Activated CD4-positive, CD25-positive, alpha-beta regulatory T cell treated with anti-CD3 and anti-CD28 coated beads, Interleukin-2, amount 50 U/mL, for 72 hours (primary cell): ENCODE data around the gene LONP2.
"Not testable (repeated sequence)": the region's sequence is repeated elsewhere in the genome, so short reads cannot be mapped to it uniquely, and the experiment has no call there.

Source experiments
- DNase-seq: peaks from one replicate; pipeline ENCODE4 v3.0.0; 2021

LONP2 gene

GRCh38 chr16:48370229-48370628 lies 126.1 kb downstream of the LONP2 start:
- DNase-seq: no peak

GRCh38 chr16:48370668-48371392 lies 126.7 kb downstream of the LONP2 start:
- not testable (repeated sequence) for DNase-seq

DNA sequence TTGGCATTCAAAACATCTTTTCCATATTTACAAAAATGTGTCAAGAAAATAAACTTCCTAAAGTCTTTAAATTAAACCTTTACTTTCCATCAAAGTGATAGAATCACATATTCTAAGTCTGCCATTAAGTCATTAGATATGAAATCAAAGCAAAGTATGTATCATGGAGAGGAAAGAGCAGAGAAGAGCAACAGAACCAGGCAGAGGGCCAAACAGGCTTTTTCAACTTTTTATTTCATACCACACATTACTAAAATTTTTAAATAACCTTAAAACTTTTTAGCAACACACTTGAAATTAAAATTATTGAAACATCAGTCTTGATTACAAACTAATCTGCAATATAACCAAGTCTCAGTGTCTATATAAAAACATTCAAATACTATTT lies 127.3 kb downstream of the LONP2 start:
- DNase-seq: no peak

DNA sequence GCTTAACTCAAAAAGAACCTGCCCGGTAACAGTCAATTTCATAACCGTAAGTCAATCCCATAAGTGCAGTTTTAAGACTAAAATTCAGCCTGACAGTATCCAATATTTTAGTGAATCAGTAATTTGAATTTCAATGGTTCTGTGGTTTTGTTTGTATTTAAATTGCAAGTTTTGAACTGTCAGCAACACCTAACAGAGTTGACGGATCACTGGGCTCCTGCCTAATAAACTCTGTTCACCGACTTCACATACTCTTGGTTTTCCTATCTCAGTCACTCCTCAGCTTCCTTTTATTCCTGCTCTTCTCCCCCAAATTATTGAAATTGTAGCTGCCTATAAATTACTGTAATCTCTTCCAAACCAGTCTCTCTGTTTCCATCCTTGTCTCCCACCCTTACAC lies 128.6 kb downstream of the LONP2 start:
- no peak for DNase-seq

DNA sequence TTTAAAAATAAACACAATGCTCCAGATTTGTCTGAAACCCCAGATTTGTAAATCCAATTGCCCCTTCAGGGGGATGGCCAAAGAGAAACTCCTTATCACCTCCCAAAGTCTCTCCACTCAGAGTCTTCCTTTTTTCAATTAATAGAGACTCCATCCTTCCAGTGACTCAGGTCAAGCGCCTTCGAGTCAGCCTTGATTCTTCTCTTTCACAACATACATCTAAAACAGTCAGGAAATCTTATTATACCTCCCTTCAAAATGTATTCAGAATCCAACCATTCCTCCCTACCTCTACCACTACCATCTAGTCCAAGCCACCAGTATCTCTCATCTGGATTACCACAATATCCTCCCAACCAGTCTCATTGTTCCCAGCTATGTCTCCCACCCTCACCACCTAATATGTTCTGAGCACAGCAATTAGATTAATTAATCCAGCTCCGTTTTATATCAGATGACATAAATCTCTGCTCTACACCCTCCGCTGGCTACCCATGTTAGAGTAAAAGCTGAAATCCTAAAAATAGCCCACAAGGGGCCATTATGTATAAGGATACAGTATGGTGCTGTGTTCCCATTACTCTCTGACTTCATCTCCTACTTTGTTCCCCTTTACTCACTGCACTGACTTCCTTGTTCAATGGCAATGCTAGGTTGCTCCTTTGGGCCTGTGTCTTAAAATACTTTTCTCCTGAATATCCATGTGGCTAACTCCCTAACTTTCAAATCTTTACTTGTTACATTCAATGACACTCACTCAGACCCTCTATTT lies 129.3 kb downstream of the LONP2 start:
- DNase-seq: no peak

DNA sequence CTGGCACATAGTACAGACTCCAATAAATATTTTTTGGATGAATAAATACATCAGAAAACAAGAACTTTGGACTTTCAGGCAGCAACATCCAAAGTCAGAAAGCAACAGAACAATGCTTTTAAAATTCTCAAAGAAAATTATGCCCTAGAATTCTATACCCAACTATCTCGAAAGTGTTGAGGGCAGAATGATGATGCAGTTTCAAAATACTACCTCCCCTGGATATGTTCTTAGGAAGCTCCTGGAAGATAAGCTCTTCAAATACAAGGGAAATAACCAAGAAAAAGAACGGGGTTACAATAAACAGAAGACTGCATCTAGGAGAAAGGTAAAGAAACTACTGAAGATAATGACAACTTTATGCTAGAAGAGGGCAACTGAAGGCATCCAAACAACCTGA lies 130.2 kb downstream of the LONP2 start:
- DNase-seq: no peak

DNA sequence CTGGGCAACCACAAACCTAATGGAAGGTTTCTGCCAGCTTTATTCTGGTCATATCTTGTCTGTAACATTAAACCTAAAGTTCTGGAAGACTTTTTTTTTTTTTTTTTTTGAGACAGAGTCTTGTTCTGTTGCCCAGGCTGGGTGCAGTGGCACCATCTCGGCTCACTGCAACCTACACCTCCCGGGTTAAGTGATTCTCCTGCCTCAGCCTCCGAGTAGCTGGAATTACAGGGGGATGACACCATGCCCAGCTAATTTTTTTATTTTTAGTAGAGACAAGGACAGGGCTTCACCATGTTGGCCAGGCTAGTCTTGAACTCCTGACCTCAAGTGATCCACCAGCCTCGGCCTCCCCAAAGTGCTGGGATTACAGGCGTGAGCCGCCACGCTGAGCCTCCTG lies 133.2 kb downstream of the LONP2 start:
- not testable (repeated sequence) for DNase-seq

GRCh38 chr16:48378276-48378675 lies 134.2 kb downstream of the LONP2 start:
- no peak for DNase-seq

- DNase-seq: no peak
Observed at GRCh38 chr16:48378836-48379235, 134.7 kb downstream of the LONP2 start.

GRCh38 chr16:48381201-48381600 lies 137.1 kb downstream of the LONP2 start:
- no peak for DNase-seq

GRCh38 chr16:48382131-48382530 lies 138.0 kb downstream of the LONP2 start:
- no peak for DNase-seq

DNA sequence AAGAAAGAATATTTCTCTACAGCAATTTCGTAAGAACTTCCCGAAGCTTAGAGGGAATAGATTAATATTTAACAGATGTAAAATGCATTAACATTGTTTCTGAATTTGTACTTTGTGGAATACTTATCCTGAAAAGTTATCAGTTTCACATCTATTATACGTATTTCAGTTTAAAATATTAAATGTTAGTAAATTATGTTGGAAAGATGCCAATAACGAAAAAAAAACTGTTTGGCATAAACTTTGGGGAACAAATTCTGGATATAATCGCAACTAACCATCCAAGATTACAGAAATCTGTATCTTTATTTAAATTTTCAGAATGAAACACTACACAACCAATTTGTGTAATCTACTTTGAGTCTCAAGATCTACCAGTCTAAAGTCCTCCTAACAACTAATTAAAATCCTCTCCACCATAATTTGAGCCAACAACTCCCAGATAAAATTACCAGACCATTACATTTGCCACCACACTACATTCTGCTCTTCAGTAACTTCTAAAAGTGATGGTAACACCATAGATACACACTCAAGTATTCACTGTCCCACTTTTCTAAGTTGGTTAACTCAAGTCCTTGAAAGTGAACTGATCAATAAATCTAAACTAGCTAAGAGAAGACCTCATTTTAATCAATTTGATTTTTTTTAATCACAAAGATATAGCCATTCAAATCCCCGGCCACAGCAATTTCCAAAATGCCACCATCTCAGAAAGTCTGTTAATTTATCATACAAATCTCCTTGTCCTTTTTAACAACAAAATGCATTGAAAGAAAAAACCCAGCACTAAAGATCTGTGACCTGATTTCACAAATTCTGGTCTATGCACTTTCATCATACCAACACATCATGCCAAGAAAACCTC lies 139.1 kb downstream of the LONP2 start:
- no peak for DNase-seq

DNA sequence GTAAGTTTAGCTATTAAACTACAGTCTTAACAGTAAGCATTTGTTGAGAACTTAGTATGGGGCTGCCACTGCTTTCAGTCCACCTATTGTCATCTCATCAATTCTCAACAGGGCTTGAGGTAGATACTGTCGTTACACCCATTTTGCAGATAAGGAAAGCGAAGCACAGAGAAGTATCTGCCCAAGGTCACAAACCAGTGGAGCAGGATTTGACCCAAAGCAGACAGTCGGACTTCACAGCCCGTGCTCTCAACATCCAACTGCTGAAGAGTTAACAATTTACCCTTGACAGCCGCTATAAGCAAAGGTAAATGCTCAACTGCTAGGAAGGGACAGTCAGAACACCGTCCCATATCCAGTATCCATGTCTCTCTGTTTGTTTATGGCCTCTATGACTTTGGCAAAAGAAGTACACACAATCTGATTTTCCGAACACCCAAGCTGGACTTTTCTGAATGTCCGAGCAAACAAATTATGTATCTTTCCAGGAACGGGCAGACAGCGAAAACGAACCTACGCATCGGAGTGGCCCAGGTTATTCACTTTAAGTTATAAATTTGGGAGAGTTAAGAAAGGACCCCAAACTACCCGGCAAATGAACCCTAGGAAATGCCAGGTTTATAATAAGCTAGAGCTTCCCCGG lies 139.9 kb downstream of the LONP2 start:
- DNase-seq: no peak

GRCh38 chr16:48384520-48385252 lies 140.6 kb downstream of the LONP2 start:
- DNase-seq: peak; percentile 53

DNA sequence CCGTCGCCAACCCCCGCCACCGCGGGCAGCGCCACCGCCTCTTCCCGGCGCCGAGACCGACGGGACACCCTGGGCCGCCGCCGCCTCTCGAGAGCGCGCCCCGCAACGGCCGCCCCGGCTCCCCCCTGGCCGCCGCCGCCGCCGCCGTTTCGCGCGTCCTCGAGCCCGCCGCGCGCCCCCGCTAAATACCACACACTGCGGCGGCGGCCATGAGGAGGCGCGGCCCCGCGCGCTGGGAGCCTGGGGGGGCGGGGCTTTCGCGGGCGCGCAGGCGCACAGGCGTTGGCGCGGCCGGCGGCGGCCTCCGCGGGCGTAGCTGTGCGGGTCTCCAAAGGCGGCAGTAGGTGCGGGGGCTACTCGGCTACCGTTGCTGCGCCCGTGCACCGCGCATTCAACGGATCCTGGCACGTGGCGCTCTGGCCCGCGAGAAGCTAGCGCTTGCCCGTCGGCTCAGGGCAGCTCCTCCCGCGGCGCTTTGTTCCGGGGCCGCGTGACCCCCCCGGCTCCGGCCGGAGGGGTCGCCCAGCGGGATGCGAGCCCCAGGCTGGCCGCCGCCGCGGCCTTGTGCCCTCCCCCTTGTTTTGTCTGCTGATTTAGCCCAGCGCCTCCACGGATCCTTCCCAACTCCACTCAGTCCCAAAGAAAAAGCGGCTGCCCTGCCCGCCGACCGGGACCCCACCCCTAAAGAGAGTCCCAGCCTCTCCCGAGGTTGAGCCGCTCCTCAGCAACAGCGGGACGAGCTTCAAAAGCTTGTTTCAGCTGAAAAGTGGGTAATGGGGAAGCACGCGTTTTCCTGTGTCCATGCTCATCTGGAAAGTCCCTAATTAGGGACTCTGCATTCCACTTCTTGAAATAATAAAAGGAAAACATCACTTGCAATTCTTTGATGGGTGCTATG lies 141.4 kb downstream of the LONP2 start, which contains the start of gene SIAH1:
SIAH1 (minus strand) TSS at position 161 of the 898 bp plus-strand sequence. CDS start 22,985 bp downstream, outside the sequence.
- peak; percentile 92 for DNase-seq

DNA sequence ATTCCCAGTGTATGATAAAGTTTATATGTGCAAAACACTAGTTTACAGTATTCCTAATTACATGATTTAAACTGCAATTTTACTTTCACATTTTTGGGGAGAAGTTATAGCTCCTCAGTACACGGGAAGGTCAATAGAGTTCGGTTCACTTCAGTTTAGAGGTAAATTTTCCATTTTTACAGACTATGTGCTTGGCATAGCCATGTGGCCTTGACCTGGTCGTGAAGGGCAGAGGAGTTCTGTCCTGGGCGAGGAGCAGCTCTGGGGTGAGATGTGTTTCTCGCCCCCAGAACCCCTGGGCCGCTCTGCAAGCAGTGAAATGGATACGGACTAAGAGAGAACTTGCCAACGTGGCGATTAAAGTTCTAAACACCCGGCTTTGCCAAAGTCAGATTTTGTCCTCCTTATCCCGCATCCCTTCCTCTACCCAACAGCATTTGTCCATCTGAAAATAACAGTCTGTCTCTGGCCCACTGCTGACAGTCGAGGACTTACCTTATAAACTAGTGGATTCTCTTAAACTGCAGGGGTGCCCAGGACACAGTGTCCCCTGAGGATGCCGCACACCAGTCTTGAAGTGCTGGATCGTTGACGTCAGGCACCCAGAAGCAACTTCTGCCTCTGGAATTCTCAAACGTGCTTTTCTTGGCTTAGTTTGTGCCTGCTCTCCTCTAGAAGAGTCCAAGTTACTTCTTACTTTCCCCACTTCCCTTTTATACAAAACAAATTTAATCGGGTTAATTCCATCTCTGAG lies 142.6 kb downstream of the LONP2 start:
- no peak for DNase-seq

DNA sequence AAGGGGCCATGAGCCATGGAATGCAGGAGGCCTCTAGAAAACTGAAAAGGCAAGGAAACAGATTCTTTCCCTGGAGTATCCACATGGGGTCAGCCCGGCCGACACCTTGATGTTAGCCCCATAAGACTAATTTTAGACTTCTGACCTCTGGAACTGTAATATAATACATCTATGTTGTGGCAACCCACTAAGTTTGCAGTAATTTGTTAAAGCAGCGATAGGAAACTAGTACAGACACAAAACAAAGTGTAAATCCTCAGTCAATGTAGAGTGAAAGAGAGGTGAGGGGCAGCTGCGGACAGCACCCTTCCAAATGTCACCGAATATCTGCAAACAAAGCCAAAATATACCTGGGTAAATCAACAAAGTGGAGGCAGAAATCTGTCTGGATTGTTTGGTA lies 148.3 kb downstream of the LONP2 start:
- no peak for DNase-seq

- DNase-seq: no peak
Observed at GRCh38 chr16:48393485-48394354, 149.6 kb downstream of the LONP2 start.

GRCh38 chr16:48394355-48394703 lies 150.2 kb downstream of the LONP2 start:
- no peak for DNase-seq
